DMS153 treated with DMSO at 0.1 percent for 48 hours (cell line): ENCODE data around the gene LIN37.

ENCODE experiments used
- DNase-seq: peaks from one replicate; lab custom pipeline; 2025; ENCODE audit not compliant: unreplicated experiment; lab: John Stamatoyannopoulos, UW

Gene LIN37

DNA sequence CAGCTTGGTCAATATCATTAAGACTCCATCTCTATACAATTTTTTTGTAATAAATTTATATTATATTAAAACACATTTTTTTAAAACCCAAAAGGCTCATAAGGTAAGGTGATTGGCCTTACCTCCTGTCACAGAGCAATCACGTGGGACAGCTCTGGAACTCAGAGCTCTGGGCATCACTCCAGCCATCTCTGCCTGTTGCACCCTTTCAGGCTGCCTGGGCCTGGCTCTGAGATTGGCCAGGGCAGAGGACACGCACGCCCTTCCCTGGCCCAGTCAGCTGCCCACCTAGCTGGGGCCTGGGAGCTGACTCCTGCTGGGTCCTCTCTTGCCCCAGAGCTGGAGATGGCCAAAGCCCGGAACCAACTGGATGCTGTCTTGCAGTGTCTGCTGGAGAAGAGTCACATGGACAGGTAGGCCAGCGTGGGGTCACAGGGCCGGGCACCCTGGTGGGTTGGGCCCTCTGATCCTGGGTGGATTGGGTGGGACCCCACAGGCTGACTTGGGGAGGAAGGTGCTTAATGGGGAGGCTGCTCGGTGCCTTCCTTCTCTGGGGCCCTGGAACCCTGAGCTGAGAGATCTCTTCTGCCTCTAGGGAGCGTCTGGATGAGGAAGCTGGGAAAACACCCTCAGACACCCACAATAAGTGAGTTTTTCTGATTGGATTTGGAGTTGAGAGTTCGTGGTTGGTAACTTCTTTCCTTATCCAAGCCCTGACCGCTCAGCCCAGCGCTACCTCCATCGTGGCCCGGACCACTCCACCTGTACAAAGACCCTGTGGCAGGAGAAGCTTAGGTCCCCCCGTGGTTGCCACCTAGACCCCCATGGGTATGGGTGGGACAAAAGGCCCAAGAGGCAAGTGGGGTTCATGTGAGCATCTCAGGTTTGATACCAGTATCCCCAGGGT lies 3.7 kb downstream of the LIN37 start:
- no peak for DNase-seq

DNA sequence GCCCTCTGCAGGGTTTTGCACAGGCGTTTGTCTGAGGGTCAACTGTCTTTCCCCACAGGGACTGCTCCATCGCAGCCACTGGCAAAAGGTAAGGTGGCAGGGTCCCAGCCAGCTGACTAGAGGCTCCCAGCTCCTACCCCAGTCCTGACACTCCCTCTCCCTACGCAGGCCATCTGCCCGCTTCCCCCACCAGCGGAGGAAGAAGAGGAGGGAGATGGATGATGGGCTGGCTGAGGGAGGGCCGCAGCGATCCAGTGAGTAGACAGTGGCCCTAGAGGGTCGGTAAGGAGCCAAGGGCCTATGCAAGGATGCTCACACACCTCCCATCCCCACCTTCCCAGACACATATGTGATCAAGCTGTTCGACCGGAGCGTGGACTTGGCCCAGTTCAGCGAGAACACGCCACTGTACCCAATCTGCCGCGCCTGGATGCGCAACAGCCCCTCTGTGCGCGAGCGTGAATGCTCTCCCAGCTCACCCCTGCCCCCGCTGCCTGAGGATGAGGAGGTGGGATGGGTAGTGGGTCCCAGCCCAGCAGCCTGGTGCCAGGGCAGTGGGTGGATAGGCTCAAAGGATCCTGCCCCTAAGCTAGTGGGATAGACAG lies 4.5 kb downstream of the LIN37 start:
- no peak for DNase-seq

DNA sequence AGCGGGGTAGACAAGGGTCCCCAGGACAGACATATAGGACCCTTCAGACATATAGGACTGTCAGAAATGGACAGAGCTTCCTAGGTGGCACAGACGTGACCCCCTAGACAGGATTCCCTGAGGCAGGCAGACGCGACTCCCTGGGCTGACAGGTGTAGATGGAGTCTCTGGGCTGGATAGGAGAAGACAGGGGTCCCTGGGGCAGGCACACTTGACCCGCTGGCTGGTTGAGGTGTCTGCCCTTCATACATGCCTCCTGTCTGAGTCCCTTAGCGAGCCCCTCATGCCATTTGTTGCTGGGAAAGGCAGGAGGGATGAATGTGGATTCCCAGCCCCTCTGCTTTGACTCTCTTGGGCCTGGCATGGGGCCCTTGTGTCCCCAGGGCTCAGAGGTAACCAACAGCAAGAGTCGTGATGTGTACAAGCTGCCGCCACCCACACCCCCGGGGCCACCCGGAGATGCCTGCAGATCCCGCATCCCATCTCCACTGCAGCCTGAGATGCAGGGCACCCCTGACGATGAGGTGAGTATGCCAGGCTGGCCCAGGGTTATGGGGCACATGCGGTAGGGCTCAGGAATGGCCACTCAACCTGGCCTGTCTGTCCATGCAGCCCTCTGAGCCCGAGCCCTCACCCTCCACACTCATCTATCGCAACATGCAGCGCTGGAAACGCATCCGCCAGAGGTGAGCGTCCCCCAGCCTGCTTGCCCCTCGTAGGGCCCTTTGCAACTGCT lies 5.4 kb downstream of the LIN37 start:
- no peak for DNase-seq

DNA sequence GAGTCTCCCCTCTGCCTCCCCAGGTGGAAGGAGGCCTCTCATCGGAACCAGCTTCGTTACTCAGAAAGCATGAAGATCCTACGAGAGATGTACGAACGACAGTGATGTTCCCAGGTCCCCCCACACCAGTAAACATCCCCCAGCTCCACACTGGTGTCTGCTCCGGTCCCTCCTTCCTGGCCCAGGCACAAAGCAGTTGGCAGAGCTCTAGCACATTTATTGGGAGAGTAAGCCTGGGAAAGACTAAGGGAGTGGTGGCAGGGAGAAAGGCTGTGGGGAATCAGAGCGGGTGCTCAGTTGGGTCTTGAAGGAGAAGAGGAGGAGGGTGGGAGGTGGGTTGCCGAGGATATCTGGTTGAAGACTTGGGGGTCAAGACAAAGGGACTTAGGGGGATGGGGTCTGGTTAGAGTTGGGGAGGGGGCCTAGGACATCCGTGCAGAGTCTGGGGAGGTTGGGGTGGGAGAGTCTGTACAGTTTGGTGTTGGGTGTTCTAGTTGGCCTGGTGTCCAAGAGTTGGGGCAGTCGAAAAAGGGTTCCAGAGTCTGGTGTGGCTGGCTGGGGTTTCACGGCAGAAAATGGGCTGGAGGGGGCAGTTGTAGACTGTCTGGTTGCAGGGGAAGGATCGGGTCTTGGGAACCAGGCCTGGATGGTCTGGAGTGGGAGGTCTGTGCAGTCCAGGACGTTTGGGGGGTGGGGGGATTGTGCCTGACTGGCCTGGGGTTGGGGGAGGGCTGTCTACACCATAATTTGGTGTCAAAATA lies 6.2 kb downstream of the LIN37 start:
- DNase-seq, result no peak

DNA sequence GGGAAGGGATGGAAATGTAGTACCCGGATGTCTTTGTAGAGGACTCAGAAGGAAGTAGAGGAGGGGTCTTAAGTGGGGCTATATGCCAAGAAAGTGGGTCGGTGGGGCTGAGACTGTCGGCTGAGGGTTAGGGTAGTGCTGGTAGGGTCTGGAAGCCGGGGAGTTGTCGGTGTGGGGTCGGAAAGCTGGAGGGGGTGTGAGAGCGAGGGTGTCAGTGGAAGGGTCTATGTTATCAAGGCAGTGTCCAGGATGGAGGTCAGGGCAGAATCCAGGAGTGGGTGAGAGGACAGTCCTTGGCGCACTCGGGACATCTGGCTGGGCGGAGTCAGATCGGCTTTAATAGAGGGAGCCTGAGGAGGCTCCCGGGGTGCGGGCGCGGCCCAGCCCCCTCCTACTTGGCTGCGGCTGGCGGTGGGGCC lies 6.8 kb downstream of the LIN37 start:
- no peak for DNase-seq

DNA sequence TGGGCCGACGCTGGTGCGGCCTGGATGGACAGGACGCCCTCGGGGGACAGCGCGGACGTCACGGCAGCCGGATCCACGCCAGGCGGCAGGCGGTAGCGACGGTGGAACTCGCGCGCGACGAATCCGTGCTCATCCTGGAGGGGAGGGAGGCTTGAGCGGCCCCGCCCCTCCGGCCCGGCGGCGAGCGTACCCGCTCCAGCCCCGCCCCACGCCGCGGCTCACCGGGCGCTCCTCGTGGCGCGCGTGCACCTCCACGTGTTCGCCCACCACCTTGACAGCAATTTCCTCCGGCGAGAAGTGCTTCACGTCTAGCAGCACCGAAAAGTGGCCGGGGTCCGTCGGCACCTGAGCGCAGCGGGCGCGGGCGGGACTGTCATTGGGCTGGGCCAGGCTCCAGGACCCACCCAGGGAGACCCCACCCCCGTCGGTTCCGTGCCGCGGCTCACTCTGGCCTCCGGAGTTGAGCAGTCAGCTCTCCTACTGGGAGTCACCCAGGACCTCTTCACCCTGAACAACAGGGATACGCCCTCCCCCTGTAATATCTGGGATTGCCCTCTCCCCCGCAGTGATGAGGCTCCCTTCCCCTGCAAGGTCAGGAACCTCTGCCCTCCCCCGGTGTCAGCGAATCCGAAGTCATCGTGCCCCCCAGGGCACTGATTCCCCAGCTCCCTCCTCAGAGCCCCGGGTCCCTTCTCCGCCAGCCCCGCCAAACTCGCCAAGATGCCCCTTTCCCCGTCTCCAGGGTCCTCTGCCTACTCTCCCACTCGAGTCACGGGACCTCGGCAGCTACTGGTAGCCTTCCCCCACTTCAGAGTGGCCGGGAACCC lies 7.4 kb downstream of the LIN37 start:
- no peak for DNase-seq

DNA sequence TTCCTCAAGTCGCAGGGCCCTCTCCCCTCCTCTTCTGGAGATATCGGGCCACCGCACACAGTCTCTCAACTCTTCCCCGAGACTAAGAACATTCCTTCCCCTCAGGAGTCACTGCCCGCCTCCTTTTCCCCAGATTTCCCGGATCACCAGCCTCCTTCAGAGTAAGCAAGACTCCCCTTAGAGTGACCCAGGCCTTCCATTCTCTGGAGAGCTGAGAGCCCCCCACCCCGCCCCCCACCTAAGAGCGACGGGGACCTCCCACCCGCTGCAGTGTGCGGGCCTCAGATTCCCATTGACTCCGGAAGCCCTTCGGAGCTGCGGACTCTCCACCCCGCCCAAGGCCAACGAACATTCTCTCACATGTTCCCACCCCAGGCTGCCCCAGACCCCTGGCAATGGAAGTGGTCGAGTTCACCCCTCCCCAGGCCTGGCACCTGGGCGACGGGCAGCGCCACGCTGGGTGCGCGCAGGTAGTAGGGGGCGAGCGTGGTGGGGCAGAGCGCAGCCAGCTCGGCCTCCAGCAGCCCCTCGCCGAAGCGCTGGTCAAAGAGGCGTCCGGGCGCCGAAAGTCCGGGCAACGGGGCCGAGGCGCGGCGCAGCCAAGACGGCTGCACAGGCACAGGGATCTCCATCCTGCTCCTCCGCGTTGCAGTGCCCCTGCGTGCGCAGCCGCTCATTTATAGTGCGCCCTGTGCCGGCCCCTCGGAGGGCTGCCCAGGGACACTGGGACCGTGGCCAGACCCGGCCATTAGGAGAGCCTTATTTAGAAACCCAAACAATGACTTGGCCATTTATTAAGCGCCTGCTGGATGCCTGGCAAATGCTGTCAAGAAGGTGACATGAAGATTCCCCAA lies 8.2 kb downstream of the LIN37 start, which contains the start of gene HSPB6:
TSS of gene HSPB6 (minus strand) at position 653 of the 854 bp plus-strand sequence. CDS start at position 632, 21 bp downstream.
- no peak for DNase-seq

DNA sequence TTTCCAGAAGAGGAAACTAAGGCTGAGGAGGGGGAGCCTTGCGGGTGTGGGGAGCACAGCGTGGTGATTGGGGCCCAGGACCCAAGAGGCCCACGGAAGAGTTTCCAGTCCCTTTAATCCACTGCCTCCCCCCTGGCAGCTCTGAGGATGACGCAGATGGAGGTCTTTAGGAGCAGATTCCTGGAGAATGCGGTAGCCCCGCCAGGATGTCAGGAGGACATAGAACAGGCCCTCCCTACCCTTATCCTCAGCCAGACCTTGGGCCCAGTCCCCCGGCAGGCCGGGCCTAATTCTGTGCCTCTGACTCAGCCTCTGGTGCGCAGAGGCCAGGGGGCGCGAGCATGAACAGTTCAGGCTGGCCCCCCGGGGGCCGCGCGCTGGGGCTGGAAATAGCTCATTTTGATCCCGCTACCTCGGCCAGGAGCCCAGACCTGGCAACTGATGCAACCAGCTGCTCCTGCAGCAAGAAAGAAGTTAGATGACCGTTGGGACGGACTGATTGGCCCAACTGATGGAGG lies 8.9 kb downstream of the LIN37 start:
- DNase-seq, result no peak

DNA sequence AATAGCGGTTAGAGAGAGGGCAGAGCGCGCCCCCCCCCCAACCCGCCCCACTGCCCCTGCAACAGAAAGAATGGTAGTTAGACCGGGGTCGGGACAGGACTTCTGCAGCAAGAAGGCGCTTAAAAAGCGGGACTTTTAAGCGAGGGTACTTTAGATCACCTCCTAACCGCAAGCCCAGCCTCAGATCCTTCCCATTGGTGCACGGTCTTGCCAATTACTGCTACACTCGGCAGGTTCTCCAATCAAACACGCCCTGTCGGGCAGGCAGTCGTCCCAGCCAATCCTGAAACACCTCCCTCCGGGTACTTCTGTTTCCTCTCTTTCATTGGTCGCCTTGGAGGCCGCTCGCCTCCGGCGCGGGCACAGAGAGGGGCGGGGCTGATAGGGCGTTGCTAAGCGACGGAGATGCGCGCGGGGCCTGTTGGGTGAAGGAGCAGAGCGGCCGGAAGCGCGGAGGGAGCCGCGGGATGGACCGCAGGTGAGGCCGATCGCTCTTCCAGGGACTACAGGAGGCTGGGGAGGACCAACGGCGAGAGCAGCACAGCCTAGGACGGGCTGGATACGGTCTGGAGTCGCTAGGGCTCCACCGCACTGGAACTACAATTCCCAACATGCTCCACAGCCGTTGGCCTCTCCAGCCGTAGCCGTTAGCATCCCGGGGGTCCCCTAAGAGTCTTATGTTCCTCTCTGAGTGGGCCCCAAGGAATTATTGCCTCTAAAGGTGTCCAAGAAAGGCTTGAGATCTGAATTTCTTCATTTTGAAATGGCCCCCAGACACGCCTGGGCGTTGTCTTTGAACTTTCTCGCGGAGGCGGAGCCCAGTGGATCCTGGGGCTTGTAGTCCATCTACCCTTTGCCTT lies 9.6 kb downstream of the LIN37 start, which contains the start of gene PROSER3:
TSS of gene PROSER3 (plus strand) at position 428 of the 860 bp plus-strand sequence. CDS start at position 468, 40 bp downstream.
- DNase-seq, result peak; percentile 97

DNA sequence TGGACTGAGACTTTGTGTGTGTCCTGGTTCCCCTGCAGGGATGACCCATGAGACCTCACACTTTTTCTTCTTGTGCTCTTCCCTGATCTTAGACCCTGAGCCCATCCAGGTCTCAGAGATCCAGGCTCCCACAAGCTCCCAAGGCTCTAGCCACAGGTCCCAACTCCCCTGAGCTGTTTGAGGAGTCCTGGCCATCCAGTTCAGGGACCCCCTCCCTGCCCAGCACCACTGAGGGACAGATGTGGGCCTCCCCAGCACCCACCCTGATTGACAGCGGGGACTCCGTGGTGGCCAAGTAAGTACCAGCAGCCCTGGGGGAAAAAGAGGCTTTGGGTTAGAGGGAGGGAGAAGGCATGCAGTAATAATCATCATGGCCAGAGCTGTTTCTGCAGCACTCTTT lies 11.3 kb downstream of the LIN37 start:
- DNase-seq, result no peak

DNA sequence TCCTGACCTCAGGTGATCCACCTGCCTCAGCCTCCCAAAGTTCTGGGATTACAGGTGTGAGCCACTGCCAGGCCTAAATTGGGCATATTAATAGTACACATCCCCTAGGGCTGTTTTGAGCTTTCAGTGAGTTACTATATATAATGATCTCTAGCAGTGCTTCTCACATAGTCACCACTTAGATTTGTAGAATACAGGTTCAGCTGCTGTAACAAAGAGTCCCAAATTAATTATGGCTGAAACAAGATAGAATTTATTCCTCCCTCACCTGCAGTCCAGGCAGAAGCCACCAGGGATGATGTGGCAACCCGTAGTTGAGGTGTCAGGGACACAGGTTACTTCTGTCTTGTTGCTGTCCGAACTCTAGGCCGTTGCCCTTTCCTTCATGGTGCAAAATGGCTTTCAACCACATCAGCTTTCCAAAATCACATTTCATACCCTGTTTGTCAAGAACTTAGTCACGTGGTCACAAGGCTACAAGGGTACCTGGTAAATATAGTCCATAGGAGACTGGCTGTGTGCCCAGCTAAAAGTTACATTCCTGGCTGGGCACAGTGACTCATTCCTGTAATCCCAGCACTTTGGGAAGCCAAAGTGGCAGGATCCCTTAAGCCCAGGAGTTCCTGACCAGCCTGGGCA lies 12.5 kb downstream of the LIN37 start:
- DNase-seq, result no peak

DNA sequence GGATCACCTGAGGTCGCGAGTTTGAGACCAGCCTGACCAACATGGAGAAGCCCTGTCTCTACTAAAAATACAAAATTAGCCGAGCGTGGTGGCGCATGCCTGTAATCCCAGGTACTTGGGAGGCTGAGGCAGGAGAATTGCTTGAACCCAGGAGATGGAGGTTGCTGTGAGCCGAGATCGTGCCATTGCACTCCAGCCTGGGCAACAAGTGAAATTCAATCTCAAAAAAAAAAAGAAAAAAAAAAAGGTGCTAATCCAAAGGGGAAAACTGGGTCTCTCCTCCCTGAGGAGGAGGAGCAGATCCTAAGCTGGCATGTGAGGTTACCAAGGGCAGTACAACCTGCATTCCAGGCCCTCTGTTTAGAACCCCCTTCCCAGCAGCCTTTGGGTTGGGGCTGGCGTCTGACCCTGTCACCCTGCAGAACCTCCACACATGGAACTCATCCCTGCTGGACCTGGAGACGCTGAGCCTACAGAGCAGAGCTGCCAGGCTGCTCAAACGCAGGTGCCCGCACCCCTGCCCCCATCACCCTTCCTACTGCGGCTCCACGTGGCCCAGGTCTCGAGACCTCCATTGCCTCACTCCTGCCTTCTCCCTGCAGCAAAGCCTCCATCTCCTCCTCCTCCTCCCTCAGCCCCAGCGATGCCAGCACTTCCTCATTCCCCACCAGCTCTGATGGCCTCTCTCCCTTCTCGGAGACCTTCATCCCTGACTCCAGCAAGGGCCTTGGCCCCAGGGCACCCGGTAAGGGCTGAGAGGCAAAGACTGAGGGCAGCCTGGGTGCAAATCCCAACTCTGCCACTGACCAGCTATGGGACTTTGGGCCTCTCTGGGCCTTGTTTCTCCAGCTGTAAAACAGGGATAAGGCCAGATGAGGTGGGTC lies 16.3 kb downstream of the LIN37 start:
- DNase-seq, result no peak

DNA sequence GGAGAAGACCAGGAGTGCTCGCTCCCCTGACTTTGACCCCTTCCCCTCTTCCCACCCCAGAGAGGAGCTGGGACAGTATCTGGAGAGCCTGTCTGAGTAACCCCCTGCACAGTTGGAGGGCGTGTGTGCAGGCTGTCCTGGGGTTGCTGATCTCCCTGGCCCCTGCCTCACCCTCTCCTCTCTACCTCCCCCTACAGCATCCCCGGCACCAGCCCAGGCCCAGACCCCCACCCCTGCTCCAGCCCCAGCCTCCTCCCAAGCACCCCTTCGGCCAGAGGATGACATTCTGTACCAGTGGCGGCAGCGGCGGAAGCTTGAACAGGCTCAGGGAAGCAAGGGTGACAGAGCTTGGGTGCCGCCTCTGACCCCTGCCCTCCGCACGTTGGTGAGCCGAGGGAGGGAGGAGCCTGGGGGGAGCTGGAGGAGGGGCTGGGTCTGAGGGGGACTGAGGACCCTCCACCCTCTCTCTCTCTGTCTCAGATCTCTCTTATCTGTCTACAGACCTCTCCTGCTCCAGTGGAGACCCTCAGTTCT lies 18.3 kb downstream of the LIN37 start:
- DNase-seq, result no peak

DNA sequence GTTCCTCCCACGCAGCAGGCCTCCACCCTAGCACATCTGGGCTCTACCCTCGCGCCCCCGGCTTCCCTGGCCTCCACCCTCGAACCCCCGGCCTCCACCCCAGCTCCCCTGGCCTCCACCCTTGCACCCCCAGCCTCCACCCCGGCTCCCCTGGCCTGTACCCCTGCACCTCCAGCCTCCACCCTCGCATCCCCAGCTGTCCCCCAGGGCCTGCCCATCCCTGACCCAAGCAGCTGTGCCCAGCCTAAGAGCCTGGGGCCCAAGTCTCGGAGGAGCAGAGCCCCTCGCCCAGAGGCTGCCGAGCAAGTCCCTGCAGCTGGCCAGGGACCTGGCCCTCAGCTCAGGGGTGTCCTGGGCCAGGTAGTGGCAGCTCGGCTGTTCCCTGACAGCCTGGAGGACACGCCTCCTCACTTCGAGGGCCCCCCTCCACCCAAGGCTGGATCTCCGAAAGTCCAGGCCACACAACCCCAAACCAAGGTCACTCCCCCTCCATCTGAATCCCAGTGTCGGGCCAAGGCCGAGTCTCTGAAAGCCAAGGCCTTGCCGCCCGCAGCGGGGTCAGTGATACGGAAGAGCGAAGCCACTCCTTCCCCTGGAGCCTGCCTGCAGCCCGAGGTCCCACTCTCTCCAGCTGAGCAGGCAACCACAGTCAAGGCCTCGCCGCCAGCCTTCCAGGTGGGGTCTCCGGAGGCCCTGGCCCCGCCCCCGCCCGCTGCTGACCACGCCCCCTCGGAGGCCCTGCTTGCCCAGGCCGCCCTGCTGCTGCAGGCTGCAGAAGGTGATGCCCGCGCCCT lies 19.1 kb downstream of the LIN37 start:
- no peak for DNase-seq

DNA sequence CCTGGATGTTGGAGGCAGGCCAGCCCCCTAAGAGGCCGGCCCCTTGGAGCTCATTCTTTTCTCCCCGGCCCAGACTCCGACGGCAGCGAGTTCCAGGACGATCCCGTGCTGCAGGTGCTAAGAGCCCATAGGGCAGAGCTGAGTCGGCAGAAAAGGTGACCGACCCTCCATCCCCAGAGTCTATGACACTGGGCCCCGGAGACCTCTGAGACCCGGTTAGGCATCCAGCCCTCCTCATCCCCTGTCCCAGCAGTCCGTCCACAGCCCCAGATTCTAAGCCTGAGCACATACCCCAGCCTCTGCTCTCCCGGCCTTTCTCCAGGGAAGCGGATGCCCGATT lies 19.7 kb downstream of the LIN37 start:
- no peak for DNase-seq
